GM23338 (cell line): ENCODE measurements around the gene SUSD4.

Experiments
- CREB1 ChIP-seq: fragments of 250-450 bp; sonication (Bioruptor Pico); IDR thresholded peaks from 2 replicates; pipeline ENCODE4 v1.5.0; 2020; ENCODE audit warnings: low read depth, mild to moderate bottlenecking, moderate library complexity
- EZH2 ChIP-seq: fragments of 200-600 bp; sonication (generic); IDR thresholded peaks from one replicate; pipeline ENCODE4 v1.8.0; 2017; ENCODE audit warnings: antibody characterized with exemption, mild to moderate bottlenecking, low read depth; ENCODE audit not compliant: unreplicated experiment
- TF ChIP-seq, protein P1 (sequence below), 2 experiments: fragments of 200-600 bp in 1 of 2; sonication (generic) in 1 of 2; conservative IDR thresholded peaks; 2 replicates each; pipeline versions ENCODE4 v1.5.1 to v1.6.1; 2016 to 2017; ENCODE audit warnings: antibody characterized with exemption in 2 of 2, low read depth in 2 of 2, mild to moderate bottlenecking in 2 of 2, moderate library complexity in 1 of 2

DNA sequence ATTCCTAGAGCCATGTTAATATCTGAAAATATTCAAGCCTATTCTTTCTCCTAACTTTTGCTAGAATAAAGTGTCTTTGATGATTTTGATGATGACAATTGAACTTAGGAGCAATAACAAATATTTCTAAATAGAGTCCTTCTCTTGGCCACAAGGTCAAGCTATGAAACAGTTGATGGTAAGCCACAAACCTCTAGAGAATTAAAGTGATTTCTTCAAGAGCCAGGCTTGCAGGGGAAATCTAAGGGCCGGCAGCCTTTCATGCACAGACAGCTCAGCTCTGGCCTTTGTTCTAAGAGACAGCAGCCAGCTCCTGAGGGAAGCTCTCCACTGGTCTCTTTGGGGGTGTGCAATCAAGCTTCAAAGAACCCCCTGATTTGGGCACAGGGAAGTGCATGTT is 59.0 kb downstream of the SUSD4 start:
- TF ChIP-seq, protein P1, sequence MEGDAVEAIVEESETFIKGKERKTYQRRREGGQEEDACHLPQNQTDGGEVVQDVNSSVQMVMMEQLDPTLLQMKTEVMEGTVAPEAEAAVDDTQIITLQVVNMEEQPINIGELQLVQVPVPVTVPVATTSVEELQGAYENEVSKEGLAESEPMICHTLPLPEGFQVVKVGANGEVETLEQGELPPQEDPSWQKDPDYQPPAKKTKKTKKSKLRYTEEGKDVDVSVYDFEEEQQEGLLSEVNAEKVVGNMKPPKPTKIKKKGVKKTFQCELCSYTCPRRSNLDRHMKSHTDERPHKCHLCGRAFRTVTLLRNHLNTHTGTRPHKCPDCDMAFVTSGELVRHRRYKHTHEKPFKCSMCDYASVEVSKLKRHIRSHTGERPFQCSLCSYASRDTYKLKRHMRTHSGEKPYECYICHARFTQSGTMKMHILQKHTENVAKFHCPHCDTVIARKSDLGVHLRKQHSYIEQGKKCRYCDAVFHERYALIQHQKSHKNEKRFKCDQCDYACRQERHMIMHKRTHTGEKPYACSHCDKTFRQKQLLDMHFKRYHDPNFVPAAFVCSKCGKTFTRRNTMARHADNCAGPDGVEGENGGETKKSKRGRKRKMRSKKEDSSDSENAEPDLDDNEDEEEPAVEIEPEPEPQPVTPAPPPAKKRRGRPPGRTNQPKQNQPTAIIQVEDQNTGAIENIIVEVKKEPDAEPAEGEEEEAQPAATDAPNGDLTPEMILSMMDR (conservative IDR thresholded peaks at IDR 0.05; ENCODE audit: low read depth in 2 of 2) = no peak
- TF ChIP-seq CREB1 (CRISPR knock-in tag) = no peak
- TF ChIP-seq EZH2 = no peak
